ENCODE results near the gene ASPG.

The ASPG gene

DNA sequence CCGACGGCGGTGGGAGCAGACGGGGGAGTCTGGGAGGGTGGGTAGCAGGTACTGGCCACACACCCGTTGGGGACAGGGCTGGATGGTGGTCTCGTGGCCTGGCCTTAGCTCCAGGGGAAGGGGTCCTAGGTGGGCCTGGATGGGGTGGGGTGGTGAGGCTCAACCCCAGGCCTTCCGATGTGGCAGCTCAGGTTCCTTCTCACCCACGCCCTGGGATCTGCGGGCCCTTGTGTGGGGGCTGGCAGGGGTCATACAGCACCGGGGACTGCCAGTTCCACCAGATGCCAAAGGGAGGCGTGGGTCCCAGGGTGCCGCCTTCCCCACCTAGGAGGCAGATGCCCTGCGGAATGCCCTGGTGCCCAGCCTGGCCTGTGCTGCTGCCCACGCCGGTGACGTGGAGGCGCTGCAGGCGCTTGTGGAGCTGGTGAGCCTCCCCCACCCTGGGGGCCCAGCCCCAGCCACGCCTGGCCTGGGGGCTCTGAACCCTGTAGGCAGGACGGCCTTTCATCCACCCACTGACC is 21.0 kb downstream of the ASPG start:
- H3K4me2 ChIP-seq (ENCODE audit: low read depth, low read length), result no peak overlapping the region
- H3K9me2 ChIP-seq (replicated peaks; ENCODE audit: insufficient read depth, low read length), result no peaks in the 10 kb centered on the region
- H3K27ac ChIP-seq (ENCODE audit: low read length), result no peak overlapping the region
- no peaks in the 10 kb centered on the region for H3K9me3 ChIP-seq (replicated peaks; ENCODE audit: insufficient read depth, low read length)
- peaks cover 7% of the 10 kb centered on the region; the same call in 1 of the 2 replicates for H3K27me3 ChIP-seq (replicated peaks; ENCODE audit: insufficient read depth, low read length)
- H2AFZ ChIP-seq (ENCODE audit: low read length), result no peak overlapping the region
- H4K20me1 ChIP-seq (ENCODE audit: insufficient read depth, low read length), result no peaks in the 10 kb centered on the region
- H3K4me3 ChIP-seq (ENCODE audit: low read length), result no peak overlapping the region
- no peak overlapping the region for H3K9ac ChIP-seq (ENCODE audit: low read length)
- no peaks in the 10 kb centered on the region for H3F3A ChIP-seq (ENCODE audit: insufficient read depth, low read length)
- no peaks in the 10 kb centered on the region for H3K79me2 ChIP-seq (ENCODE audit: low read length)
- no peaks in the 10 kb centered on the region for H3K36me3 ChIP-seq (replicated peaks; ENCODE audit: insufficient read depth, low read length)
- TF ChIP-seq EZH2phosphoT487 (IDR thresholded peaks at IDR 0.05; ENCODE audit: low read length) (no peak), EZH2 (optimal IDR thresholded peaks at IDR 0.05; ENCODE audit: low read depth, low read length) (no peak)
- TF ChIP-seq, protein P1, sequence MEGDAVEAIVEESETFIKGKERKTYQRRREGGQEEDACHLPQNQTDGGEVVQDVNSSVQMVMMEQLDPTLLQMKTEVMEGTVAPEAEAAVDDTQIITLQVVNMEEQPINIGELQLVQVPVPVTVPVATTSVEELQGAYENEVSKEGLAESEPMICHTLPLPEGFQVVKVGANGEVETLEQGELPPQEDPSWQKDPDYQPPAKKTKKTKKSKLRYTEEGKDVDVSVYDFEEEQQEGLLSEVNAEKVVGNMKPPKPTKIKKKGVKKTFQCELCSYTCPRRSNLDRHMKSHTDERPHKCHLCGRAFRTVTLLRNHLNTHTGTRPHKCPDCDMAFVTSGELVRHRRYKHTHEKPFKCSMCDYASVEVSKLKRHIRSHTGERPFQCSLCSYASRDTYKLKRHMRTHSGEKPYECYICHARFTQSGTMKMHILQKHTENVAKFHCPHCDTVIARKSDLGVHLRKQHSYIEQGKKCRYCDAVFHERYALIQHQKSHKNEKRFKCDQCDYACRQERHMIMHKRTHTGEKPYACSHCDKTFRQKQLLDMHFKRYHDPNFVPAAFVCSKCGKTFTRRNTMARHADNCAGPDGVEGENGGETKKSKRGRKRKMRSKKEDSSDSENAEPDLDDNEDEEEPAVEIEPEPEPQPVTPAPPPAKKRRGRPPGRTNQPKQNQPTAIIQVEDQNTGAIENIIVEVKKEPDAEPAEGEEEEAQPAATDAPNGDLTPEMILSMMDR (IDR thresholded peaks at IDR 0.05; ENCODE audit: low read length), result no peak
- DNase-seq, result no peak
- no peaks in the 10 kb centered on the region for H3K4me1 ChIP-seq (ENCODE audit: low read length)

- H3K79me2 ChIP-seq (ENCODE audit: low read length), result no peaks in the 10 kb centered on the region
- DNase-seq, result no peak
- H3K9ac ChIP-seq (ENCODE audit: low read length), result no peak overlapping the region
- H3K9me2 ChIP-seq (replicated peaks; ENCODE audit: insufficient read depth, low read length), result no peaks in the 10 kb centered on the region
- H3K4me3 ChIP-seq (ENCODE audit: low read length), result no peak overlapping the region
- H3K27ac ChIP-seq (ENCODE audit: low read length), result no peak overlapping the region
- no peaks in the 10 kb centered on the region for H3K36me3 ChIP-seq (replicated peaks; ENCODE audit: insufficient read depth, low read length)
- peaks cover 7% of the 10 kb centered on the region; the same call in 1 of the 2 replicates for H3K27me3 ChIP-seq (replicated peaks; ENCODE audit: insufficient read depth, low read length)
- H3F3A ChIP-seq (ENCODE audit: insufficient read depth, low read length), result no peaks in the 10 kb centered on the region
- no peak for TF ChIP-seq EZH2 (optimal IDR thresholded peaks at IDR 0.05; ENCODE audit: low read depth, low read length)
- TF ChIP-seq, protein P1 (IDR thresholded peaks at IDR 0.05; ENCODE audit: low read length), result no peak
- TF ChIP-seq EZH2phosphoT487 (IDR thresholded peaks at IDR 0.05; ENCODE audit: low read length), result no peak
- no peak overlapping the region for H3K4me2 ChIP-seq (ENCODE audit: low read depth, low read length)
- no peaks in the 10 kb centered on the region for H3K9me3 ChIP-seq (replicated peaks; ENCODE audit: insufficient read depth, low read length)
- H4K20me1 ChIP-seq (ENCODE audit: insufficient read depth, low read length), result no peaks in the 10 kb centered on the region
- no peaks in the 10 kb centered on the region for H3K4me1 ChIP-seq (ENCODE audit: low read length)
- H2AFZ ChIP-seq (ENCODE audit: low read length), result no peak overlapping the region
Measured at GRCh38 chr14:104107101-104107581, 21.6 kb downstream of the ASPG start.

GRCh38 chr14:104107611-104108569 is 22.4 kb downstream of the ASPG start:
- H3F3A ChIP-seq (ENCODE audit: insufficient read depth, low read length), result no peaks in the 10 kb centered on the region
- no peak overlapping the region for H3K4me3 ChIP-seq (ENCODE audit: low read length)
- no peak for DNase-seq
- H3K4me1 ChIP-seq (ENCODE audit: low read length), result no peaks in the 10 kb centered on the region
- no peaks in the 10 kb centered on the region for H3K36me3 ChIP-seq (replicated peaks; ENCODE audit: insufficient read depth, low read length)
- H2AFZ ChIP-seq (ENCODE audit: low read length), result no peak overlapping the region
- H3K4me2 ChIP-seq (ENCODE audit: low read depth, low read length), result no peak overlapping the region
- no peak overlapping the region for H3K9ac ChIP-seq (ENCODE audit: low read length)
- H3K27ac ChIP-seq (ENCODE audit: low read length), result no peak overlapping the region
- peaks cover 7% of the 10 kb centered on the region; the same call in 1 of the 2 replicates for H3K27me3 ChIP-seq (replicated peaks; ENCODE audit: insufficient read depth, low read length)
- TF ChIP-seq, protein P1 (IDR thresholded peaks at IDR 0.05; ENCODE audit: low read length), result no peak
- TF ChIP-seq EZH2phosphoT487 (IDR thresholded peaks at IDR 0.05; ENCODE audit: low read length) (no peak), EZH2 (optimal IDR thresholded peaks at IDR 0.05; ENCODE audit: low read depth, low read length) (no peak)
- H4K20me1 ChIP-seq (ENCODE audit: insufficient read depth, low read length), result no peaks in the 10 kb centered on the region
- no peaks in the 10 kb centered on the region for H3K79me2 ChIP-seq (ENCODE audit: low read length)
- no peaks in the 10 kb centered on the region for H3K9me2 ChIP-seq (replicated peaks; ENCODE audit: insufficient read depth, low read length)
- H3K9me3 ChIP-seq (replicated peaks; ENCODE audit: insufficient read depth, low read length), result no peaks in the 10 kb centered on the region
